Mammary epithelial cell (primary cell): ENCODE results near the gene FNBP1.
"Not testable (repeated sequence)": the region's sequence is repeated elsewhere in the genome, so short reads cannot be mapped to it uniquely, and the experiment has no call there.

Source experiments
- EZH2 ChIP-seq: IDR thresholded peaks from 2 replicates; pipeline ENCODE4 v1.6.1; 2012; ENCODE audit warnings: low read length, inconsistent platforms, borderline replicate concordance
- TF ChIP-seq, protein P1 (sequence below), 2 donors: IDR thresholded peaks in 1 of 2; conservative IDR thresholded peaks in 1 of 2; 2 replicates each; pipeline ENCODE4 v1.5.1; 2011 to 2012; ENCODE audit warnings: inconsistent platforms in 2 of 2, low read length in 2 of 2, mild to moderate bottlenecking in 2 of 2, control low read depth in 1 of 2, low read depth in 1 of 2; ENCODE audit not compliant: insufficient read depth in 1 of 2; ENCODE audit errors: extremely low read depth in 1 of 2

DNA sequence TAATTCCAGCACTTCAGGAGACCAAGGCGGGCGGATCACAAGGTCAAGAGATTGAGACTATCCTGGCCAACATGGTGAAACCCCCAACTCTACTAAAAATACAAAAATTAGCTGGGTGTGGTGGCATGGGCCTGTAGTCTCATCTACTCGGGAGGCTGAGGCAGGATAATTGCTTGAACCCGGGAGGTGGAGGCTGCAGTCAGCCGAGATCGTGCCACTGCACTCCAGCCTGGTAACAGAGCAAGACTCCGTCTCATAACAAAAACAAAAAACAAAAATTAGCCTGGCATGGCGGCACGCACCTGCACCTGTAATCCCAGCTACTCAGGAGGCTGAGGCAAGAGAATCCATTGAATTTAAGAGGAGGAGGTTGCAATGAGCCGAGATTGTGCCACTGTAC, 33.4 kb downstream of the FNBP1 start:
- TF ChIP-seq, protein P1, sequence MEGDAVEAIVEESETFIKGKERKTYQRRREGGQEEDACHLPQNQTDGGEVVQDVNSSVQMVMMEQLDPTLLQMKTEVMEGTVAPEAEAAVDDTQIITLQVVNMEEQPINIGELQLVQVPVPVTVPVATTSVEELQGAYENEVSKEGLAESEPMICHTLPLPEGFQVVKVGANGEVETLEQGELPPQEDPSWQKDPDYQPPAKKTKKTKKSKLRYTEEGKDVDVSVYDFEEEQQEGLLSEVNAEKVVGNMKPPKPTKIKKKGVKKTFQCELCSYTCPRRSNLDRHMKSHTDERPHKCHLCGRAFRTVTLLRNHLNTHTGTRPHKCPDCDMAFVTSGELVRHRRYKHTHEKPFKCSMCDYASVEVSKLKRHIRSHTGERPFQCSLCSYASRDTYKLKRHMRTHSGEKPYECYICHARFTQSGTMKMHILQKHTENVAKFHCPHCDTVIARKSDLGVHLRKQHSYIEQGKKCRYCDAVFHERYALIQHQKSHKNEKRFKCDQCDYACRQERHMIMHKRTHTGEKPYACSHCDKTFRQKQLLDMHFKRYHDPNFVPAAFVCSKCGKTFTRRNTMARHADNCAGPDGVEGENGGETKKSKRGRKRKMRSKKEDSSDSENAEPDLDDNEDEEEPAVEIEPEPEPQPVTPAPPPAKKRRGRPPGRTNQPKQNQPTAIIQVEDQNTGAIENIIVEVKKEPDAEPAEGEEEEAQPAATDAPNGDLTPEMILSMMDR (conservative IDR thresholded peaks at IDR 0.05 in 1 of 2, IDR thresholded peaks at IDR 0.05 in 1 of 2; ENCODE audit: extremely low read depth in 1 of 2, insufficient read depth in 1 of 2, low read depth in 1 of 2, low read length in 2 of 2) = not testable (repeated sequence)
- TF ChIP-seq EZH2 = not testable (repeated sequence)
